ENCODE results near the gene DDR1. TPM values are rescaled to one million over a fixed set of nuclear protein-coding genes. Genes with fewer than 3 reads are reported as not detected.
A peak's percentile ranks its signal among the peaks of the same experiment; 100 is the strongest.

Gene DDR1
- total and polyA plus RNA-seq, 2 experiments from 2014 or later, result 58.3 to 154 TPM

- TF ChIP-seq REST (IDR thresholded peaks at IDR 0.05; ENCODE audit: unreplicated experiment) (no peak), EZH2phosphoT487 (IDR thresholded peaks at IDR 0.05; ENCODE audit: unreplicated experiment) (no peak), JUNB (IDR thresholded peaks at IDR 0.05; ENCODE audit: unreplicated experiment) (no peak), NANOG (IDR thresholded peaks at IDR 0.05; ENCODE audit: borderline replicate concordance) (no peak), ZNF114 (CRISPR knock-in tag; IDR thresholded peaks at IDR 0.05) (no peak)
- TF ChIP-seq, protein P1, sequence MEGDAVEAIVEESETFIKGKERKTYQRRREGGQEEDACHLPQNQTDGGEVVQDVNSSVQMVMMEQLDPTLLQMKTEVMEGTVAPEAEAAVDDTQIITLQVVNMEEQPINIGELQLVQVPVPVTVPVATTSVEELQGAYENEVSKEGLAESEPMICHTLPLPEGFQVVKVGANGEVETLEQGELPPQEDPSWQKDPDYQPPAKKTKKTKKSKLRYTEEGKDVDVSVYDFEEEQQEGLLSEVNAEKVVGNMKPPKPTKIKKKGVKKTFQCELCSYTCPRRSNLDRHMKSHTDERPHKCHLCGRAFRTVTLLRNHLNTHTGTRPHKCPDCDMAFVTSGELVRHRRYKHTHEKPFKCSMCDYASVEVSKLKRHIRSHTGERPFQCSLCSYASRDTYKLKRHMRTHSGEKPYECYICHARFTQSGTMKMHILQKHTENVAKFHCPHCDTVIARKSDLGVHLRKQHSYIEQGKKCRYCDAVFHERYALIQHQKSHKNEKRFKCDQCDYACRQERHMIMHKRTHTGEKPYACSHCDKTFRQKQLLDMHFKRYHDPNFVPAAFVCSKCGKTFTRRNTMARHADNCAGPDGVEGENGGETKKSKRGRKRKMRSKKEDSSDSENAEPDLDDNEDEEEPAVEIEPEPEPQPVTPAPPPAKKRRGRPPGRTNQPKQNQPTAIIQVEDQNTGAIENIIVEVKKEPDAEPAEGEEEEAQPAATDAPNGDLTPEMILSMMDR (conservative IDR thresholded peaks at IDR 0.05; ENCODE audit: low read depth in 2 of 2), result no peak
- TF ChIP-seq, protein P2, sequence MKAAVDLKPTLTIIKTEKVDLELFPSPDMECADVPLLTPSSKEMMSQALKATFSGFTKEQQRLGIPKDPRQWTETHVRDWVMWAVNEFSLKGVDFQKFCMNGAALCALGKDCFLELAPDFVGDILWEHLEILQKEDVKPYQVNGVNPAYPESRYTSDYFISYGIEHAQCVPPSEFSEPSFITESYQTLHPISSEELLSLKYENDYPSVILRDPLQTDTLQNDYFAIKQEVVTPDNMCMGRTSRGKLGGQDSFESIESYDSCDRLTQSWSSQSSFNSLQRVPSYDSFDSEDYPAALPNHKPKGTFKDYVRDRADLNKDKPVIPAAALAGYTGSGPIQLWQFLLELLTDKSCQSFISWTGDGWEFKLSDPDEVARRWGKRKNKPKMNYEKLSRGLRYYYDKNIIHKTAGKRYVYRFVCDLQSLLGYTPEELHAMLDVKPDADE (IDR thresholded peaks at IDR 0.05), result no peak
Observed at GRCh38 chr6:30914854-30915590, 30.7 kb downstream of the DDR1 start (continued).

GRCh38 chr6:30915591-30915946, 31.2 kb downstream of the DDR1 start:
- Mint-ChIP-seq H3K9me3 (no peaks in the 10 kb centered on the region), H3K4me1 (peaks cover 15% of the 10 kb centered on the region; the same call in 2 of the 3 replicates), H3K36me3 (ENCODE audit: low read depth) (peaks cover 67% of the 10 kb centered on the region), H3K4me3 (peak overlapping the region; percentile 45; the same call in 2 of the 3 replicates), H3K27ac (peak overlapping the region; percentile 61; the same call in 1 of the 2 replicates), H3K27me3 (ENCODE audit: insufficient read depth, low read depth, poor library complexity) (peaks cover 17% of the 10 kb centered on the region)
- peak; percentile 87 for DNase-seq (ENCODE audit: low spot score)
- Histone ChIP-seq H2AFZ (no peak overlapping the region), H3K27ac (ENCODE audit: low read depth) (no peak overlapping the region; the same call in 1 of the 2 replicates), H3K9me2 (ENCODE audit: insufficient read depth) (no peaks in the 10 kb centered on the region), H4K20me1 (replicated peaks; ENCODE audit: insufficient read depth) (no peaks in the 10 kb centered on the region), H3K36me3 (ENCODE audit: insufficient read depth) (peaks cover 7% of the 10 kb centered on the region; the same call in 1 of the 2 replicates), H3K4me1 (ENCODE audit: insufficient read depth) (peaks cover 8% of the 10 kb centered on the region; the same call in 1 of the 2 replicates), H3K79me2 (replicated peaks; ENCODE audit: insufficient read depth) (no peaks in the 10 kb centered on the region), H3K27me3 (ENCODE audit: insufficient read depth) (no peaks in the 10 kb centered on the region), H3K4me3 (no peak overlapping the region), H3K4me2 (no peak overlapping the region), H3F3A (replicated peaks; ENCODE audit: low read depth) (0 out of 2 replicates have a peak, but pooled peaks cover 17% of the 10 kb centered on the region)
- peak; percentile 64 for ATAC-seq
- no peak for TF ChIP-seq ZNF114 (CRISPR knock-in tag; IDR thresholded peaks at IDR 0.05)
- TF ChIP-seq, protein P1 (conservative IDR thresholded peaks at IDR 0.05; ENCODE audit: low read depth in 2 of 2), result peak; percentile 75 to 86

Data from GM23338 (cell line).